Measurements from ENCODE around the gene NNT. TPM values are rescaled to one million over a fixed set of nuclear protein-coding genes. Genes with fewer than 3 reads are reported as not detected.

NNT gene
- total RNA-seq, 2 experiments from 2014 or later, result 96.4 to 110 TPM

GRCh38 chr5:43639566-43639965, 36.6 kb downstream of the NNT start:
- Mint-ChIP-seq H3K27ac (no peak overlapping the region), H3K9me3 (no peaks in the 10 kb centered on the region), H3K36me3 (ENCODE audit: low read depth) (peaks cover 42% of the 10 kb centered on the region), H3K4me1 (no peaks in the 10 kb centered on the region), H3K27me3 (no peaks in the 10 kb centered on the region), H3K4me3 (no peak overlapping the region)
- ChIA-PET POLR2A (no interaction called here), CTCF (no interaction called here)
- DNase-seq, result no peak

GRCh38 chr5:43642428-43642827, 39.4 kb downstream of the NNT start:
- CTCF ChIA-PET, result interaction anchor here (3.2 kb wide), 1 partner anchor 11 kb away, joined by 12 read pairs; no protein-coding TSS in a partner anchor
- no peak overlapping the region for H3K4me3 Mint-ChIP-seq
- H3K36me3 Mint-ChIP-seq (ENCODE audit: low read depth), result peaks cover 34% of the 10 kb centered on the region
- no peak for DNase-seq
- POLR2A ChIA-PET, result no interaction called here
- no peaks in the 10 kb centered on the region for H3K4me1 Mint-ChIP-seq
- no peak overlapping the region for H3K27ac Mint-ChIP-seq
- no peaks in the 10 kb centered on the region for H3K9me3 Mint-ChIP-seq
- H3K27me3 Mint-ChIP-seq, result no peaks in the 10 kb centered on the region

- Mint-ChIP-seq H3K27ac (no peak overlapping the region), H3K27me3 (no peaks in the 10 kb centered on the region), H3K4me1 (no peaks in the 10 kb centered on the region), H3K4me3 (no peak overlapping the region), H3K9me3 (no peaks in the 10 kb centered on the region), H3K36me3 (ENCODE audit: low read depth) (peaks cover 35% of the 10 kb centered on the region)
- CTCF ChIA-PET, result interaction anchor here (3.2 kb wide), 1 partner anchor 12 kb away, joined by 12 read pairs; no protein-coding TSS in a partner anchor
- POLR2A ChIA-PET, result no interaction called here
- DNase-seq, result no peak
Observed at GRCh38 chr5:43643327-43643726, 40.3 kb downstream of the NNT start.

- no peak overlapping the region for H3K4me3 Mint-ChIP-seq
- H3K4me1 Mint-ChIP-seq, result no peaks in the 10 kb centered on the region
- peaks cover 39% of the 10 kb centered on the region for H3K36me3 Mint-ChIP-seq (ENCODE audit: low read depth)
- ChIA-PET CTCF (no interaction called here), POLR2A (no interaction called here)
- H3K27me3 Mint-ChIP-seq, result no peaks in the 10 kb centered on the region
- DNase-seq, result no peak
- H3K9me3 Mint-ChIP-seq, result no peaks in the 10 kb centered on the region
- no peak overlapping the region for H3K27ac Mint-ChIP-seq
Observed at GRCh38 chr5:43643750-43644149, 40.8 kb downstream of the NNT start.

GRCh38 chr5:43646992-43647391, 44.0 kb downstream of the NNT start:
- Mint-ChIP-seq H3K27ac (no peak overlapping the region), H3K36me3 (ENCODE audit: low read depth) (peaks cover 50% of the 10 kb centered on the region), H3K4me1 (no peaks in the 10 kb centered on the region), H3K27me3 (no peaks in the 10 kb centered on the region), H3K9me3 (no peaks in the 10 kb centered on the region), H3K4me3 (no peak overlapping the region)
- ChIA-PET POLR2A (no interaction called here), CTCF (interaction anchor here (1.5 to 4.4 kb wide), 2 partner anchors 14 to 16 kb away, joined by 3 to 20 read pairs; no protein-coding TSS in a partner anchor)
- no peak for DNase-seq

- ChIA-PET CTCF (interaction anchor here (1.5 to 4.4 kb wide), 2 partner anchors 13 to 16 kb away, joined by 3 to 20 read pairs; no protein-coding TSS in a partner anchor), POLR2A (no interaction called here)
- Mint-ChIP-seq H3K27ac (no peak overlapping the region), H3K4me1 (no peaks in the 10 kb centered on the region), H3K36me3 (ENCODE audit: low read depth) (peaks cover 55% of the 10 kb centered on the region), H3K9me3 (no peaks in the 10 kb centered on the region), H3K4me3 (no peak overlapping the region), H3K27me3 (no peaks in the 10 kb centered on the region)
- no peak for DNase-seq
Observed at GRCh38 chr5:43647789-43648188, 44.8 kb downstream of the NNT start.

- Mint-ChIP-seq H3K36me3 (ENCODE audit: low read depth) (peaks cover 57% of the 10 kb centered on the region), H3K9me3 (no peaks in the 10 kb centered on the region), H3K27me3 (no peaks in the 10 kb centered on the region), H3K4me1 (no peaks in the 10 kb centered on the region), H3K4me3 (no peak overlapping the region), H3K27ac (no peak overlapping the region)
- ChIA-PET POLR2A (no interaction called here), CTCF (interaction anchor here (1.4 to 4.4 kb wide), 3 partner anchors 11 to 17 kb away, joined by 3 to 20 read pairs (median 4); no protein-coding TSS in a partner anchor)
- DNase-seq, result no peak
Observed at GRCh38 chr5:43648499-43649124, 45.6 kb downstream of the NNT start.

- Mint-ChIP-seq H3K36me3 (ENCODE audit: low read depth) (peaks cover 60% of the 10 kb centered on the region), H3K27ac (no peak overlapping the region), H3K9me3 (no peaks in the 10 kb centered on the region), H3K27me3 (no peaks in the 10 kb centered on the region), H3K4me1 (no peaks in the 10 kb centered on the region), H3K4me3 (no peak overlapping the region)
- CTCF ChIA-PET, result interaction anchor here (1.4 to 4.4 kb wide), 2 partner anchors 12 to 18 kb away, joined by 4 to 20 read pairs; no protein-coding TSS in a partner anchor
- DNase-seq, result no peak
- POLR2A ChIA-PET, result interaction anchor here (0.7 kb wide), 1 partner anchor 501 kb away, joined by 3 read pairs; no protein-coding TSS in a partner anchor
Observed at GRCh38 chr5:43649256-43649655, 46.3 kb downstream of the NNT start.

GRCh38 chr5:43652537-43653302, 49.7 kb downstream of the NNT start:
- H3K9me3 Mint-ChIP-seq, result no peaks in the 10 kb centered on the region
- peaks cover 71% of the 10 kb centered on the region for H3K36me3 Mint-ChIP-seq (ENCODE audit: low read depth)
- H3K27ac Mint-ChIP-seq, result no peak overlapping the region
- POLR2A ChIA-PET, result no interaction called here
- DNase-seq, result no peak
- H3K27me3 Mint-ChIP-seq, result no peaks in the 10 kb centered on the region
- no peaks in the 10 kb centered on the region for H3K4me1 Mint-ChIP-seq
- CTCF ChIA-PET, result interaction anchor here (1.1 kb wide), 3 partner anchors 21 to 167 kb away, joined by 4 read pairs; no protein-coding TSS in a partner anchor
- no peak overlapping the region for H3K4me3 Mint-ChIP-seq

- H3K9me3 Mint-ChIP-seq, result peaks cover 3% of the 10 kb centered on the region
- CTCF ChIA-PET, result no interaction called here
- no peak for DNase-seq
- H3K4me1 Mint-ChIP-seq, result no peaks in the 10 kb centered on the region
- no peak overlapping the region for H3K4me3 Mint-ChIP-seq
- H3K36me3 Mint-ChIP-seq (ENCODE audit: low read depth), result peaks cover 67% of the 10 kb centered on the region
- POLR2A ChIA-PET, result no interaction called here
- no peak overlapping the region for H3K27ac Mint-ChIP-seq
- H3K27me3 Mint-ChIP-seq, result no peaks in the 10 kb centered on the region
Observed at GRCh38 chr5:43658509-43658908, 55.5 kb downstream of the NNT start.

- Mint-ChIP-seq H3K36me3 (ENCODE audit: low read depth) (peaks cover 72% of the 10 kb centered on the region), H3K9me3 (peaks cover 3% of the 10 kb centered on the region), H3K4me1 (no peaks in the 10 kb centered on the region), H3K27ac (no peak overlapping the region), H3K4me3 (no peak overlapping the region), H3K27me3 (no peaks in the 10 kb centered on the region)
- CTCF ChIA-PET, result no interaction called here
- POLR2A ChIA-PET, result no interaction called here
- no peak for DNase-seq
Observed at GRCh38 chr5:43659075-43659474, 56.1 kb downstream of the NNT start.

- Mint-ChIP-seq H3K9me3 (peaks cover 3% of the 10 kb centered on the region), H3K27me3 (no peaks in the 10 kb centered on the region), H3K36me3 (ENCODE audit: low read depth) (peaks cover 73% of the 10 kb centered on the region), H3K4me1 (no peaks in the 10 kb centered on the region), H3K27ac (no peak overlapping the region), H3K4me3 (no peak overlapping the region)
- ChIA-PET POLR2A (no interaction called here), CTCF (interaction anchor here (0.9 to 1.4 kb wide), 3 partner anchors 13 to 30 kb away, joined by 3 to 5 read pairs (median 3); no protein-coding TSS in a partner anchor)
- DNase-seq, result no peak
Observed at GRCh38 chr5:43661102-43661501, 58.1 kb downstream of the NNT start.

- DNase-seq, result no peak
- ChIA-PET CTCF (no interaction called here), POLR2A (no interaction called here)
- Mint-ChIP-seq H3K27ac (no peak overlapping the region), H3K4me3 (no peak overlapping the region), H3K36me3 (ENCODE audit: low read depth) (peaks cover 72% of the 10 kb centered on the region), H3K9me3 (peaks cover 3% of the 10 kb centered on the region), H3K4me1 (no peaks in the 10 kb centered on the region), H3K27me3 (no peaks in the 10 kb centered on the region)
Observed at GRCh38 chr5:43663916-43664315, 60.9 kb downstream of the NNT start.
